OCI-LY7 (cell line): ENCODE measurements around the gene IL15. TPM values are rescaled to one million over a fixed set of nuclear protein-coding genes. Genes with fewer than 3 reads are reported as not detected.

ENCODE experiments used
- BruUV-seq: library from RNA; stranded (reverse); fragments of 400-500 nt; replicated peaks from 2 replicates; lab custom pipeline; 2021; lab: Mats Ljungman, UMichigan
- CTCF ChIA-PET: fragments of 300-600 bp; sonication (Branson Sonifier 250); formaldehyde crosslinking; loops from one replicate; lab custom pipeline; 2022; ENCODE audit warnings: antibody characterized with exemption; ENCODE audit not compliant: unreplicated experiment; lab: Charles Lee
- POLR2A ChIA-PET: fragments of 300-600 bp; sonication (Branson Sonifier 250); formaldehyde crosslinking; loops from one replicate; lab custom pipeline; 2022; ENCODE audit warnings: antibody characterized with exemption; lab: Charles Lee
- DNase-seq: peaks from one replicate; pipeline ENCODE4 v3.0.0-alpha.2; 2015; ENCODE audit warnings: low spot score
- H2AFZ ChIP-seq: fragments of 200-600 bp; sonication (generic), shearing (Covaris generic); 2 replicates; pipeline ENCODE4 v1.6.1; 2014; ENCODE audit warnings: mild to moderate bottlenecking, antibody characterized with exemption, low read length, moderate library complexity
- H3K27ac ChIP-seq: fragments of 200-600 bp; sonication (generic); 2 replicates; pipeline ENCODE4 v1.5.1; 2014; ENCODE audit warnings: mixed run types, low read depth, mild to moderate bottlenecking, moderate library complexity, low read length, inconsistent platforms; ENCODE audit not compliant: poor library complexity, severe bottlenecking
- H3K36me3 ChIP-seq: fragments of 200-600 bp; sonication (generic); 2 replicates; pipeline ENCODE4 v1.6.1; 2014; ENCODE audit warnings: mild to moderate bottlenecking, antibody characterized with exemption, low read length, moderate library complexity, mixed read lengths; ENCODE audit not compliant: insufficient read depth
- H3K4me1 ChIP-seq: fragments of 200-600 bp; sonication (generic); 2 replicates; pipeline ENCODE4 v1.5.1; 2014; ENCODE audit warnings: mild to moderate bottlenecking, low read length; ENCODE audit not compliant: insufficient read depth, poor library complexity, severe bottlenecking
- H3K4me2 ChIP-seq: fragments of 200-600 bp; sonication (generic); 2 replicates; pipeline ENCODE4 v1.6.1; 2014; ENCODE audit warnings: mild to moderate bottlenecking, low read length
- H3K4me3 ChIP-seq: fragments of 200-600 bp; sonication (generic); 2 replicates; pipeline ENCODE4 v1.5.1; 2014; ENCODE audit warnings: mild to moderate bottlenecking, low read depth, low read length; ENCODE audit not compliant: poor library complexity, severe bottlenecking
- H3K79me2 ChIP-seq: fragments of 200-600 bp; sonication (generic); 2 replicates; pipeline ENCODE4 v1.6.1; 2016; ENCODE audit warnings: low read depth, mild to moderate bottlenecking, low read length, moderate library complexity, mixed read lengths; ENCODE audit not compliant: insufficient read depth
- H3K9me2 ChIP-seq: fragments of 200-600 bp; sonication (generic); 2 replicates; pipeline ENCODE4 v1.6.1; 2016; ENCODE audit warnings: mild to moderate bottlenecking, low read length, mixed read lengths; ENCODE audit not compliant: insufficient read depth
- H3K9me3 ChIP-seq: fragments of 200-600 bp; sonication (generic); 2 replicates; pipeline ENCODE4 v1.6.1; 2014; ENCODE audit warnings: mild to moderate bottlenecking, mixed run types, low read length, mixed read lengths
- H4K20me1 ChIP-seq: fragments of 200-600 bp; sonication (generic); 2 replicates; pipeline ENCODE4 v1.6.1; 2014; ENCODE audit warnings: mild to moderate bottlenecking, antibody characterized with exemption, low read length, moderate library complexity, mixed read lengths; ENCODE audit not compliant: insufficient read depth
- CTCF ChIP-seq: fragments of 200-600 bp; sonication (generic); conservative IDR thresholded peaks from 2 replicates; pipeline ENCODE4 v1.5.1; 2014; ENCODE audit warnings: mild to moderate bottlenecking, antibody characterized with exemption, low read length, moderate library complexity, mixed read lengths
- EZH2phosphoT487 ChIP-seq: fragments of 200-600 bp; sonication (generic); IDR thresholded peaks from 2 replicates; pipeline ENCODE4 v1.6.1; 2018; ENCODE audit warnings: low read depth, borderline replicate concordance, mild to moderate bottlenecking, mixed run types, antibody characterized with exemption, low read length, moderate library complexity, mixed read lengths
- intact Hi-C: fragments of 100-400 bp; cut with micrococcal nuclease; formaldehyde crosslinking; loops from one replicate; pipeline ENCODE4 v1.10.0; 2022; ENCODE audit not compliant: unreplicated experiment
- total RNA-seq, 2 experiments: library from RNA; depleted of rRNA in 1 of 2; stranded (reverse); fragments of >200 nt in 1 of 2; shearing (Covaris generic) in 1 of 2; gene quantifications; 2 replicates each; pipeline ENCODE4 v1.2.3, GENCODE V29; 2014 to 2022

Gene IL15
- total RNA-seq, 2 experiments from 2014 or later: not detected

DNA sequence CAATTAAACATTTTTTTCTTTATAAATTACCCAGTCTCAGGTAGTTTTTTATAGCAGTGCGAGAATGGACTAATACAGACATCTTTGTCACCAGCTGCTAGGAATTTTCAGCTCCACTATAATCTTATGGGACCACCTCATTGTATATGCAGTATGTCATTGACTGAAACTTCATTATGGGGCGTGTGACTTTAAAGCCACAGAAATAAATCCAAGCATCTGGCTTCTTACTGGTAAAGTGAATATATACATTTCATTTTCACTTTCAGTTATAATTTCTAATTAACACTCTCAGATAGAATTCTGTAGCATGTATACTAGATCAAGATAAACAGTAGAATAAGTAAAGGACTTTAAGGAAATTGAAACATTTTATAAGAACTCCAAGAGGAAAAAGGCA is 21.9 kb downstream of the IL15 start:
- Histone ChIP-seq H3K79me2 (no peaks in the 10 kb centered on the region), H2AFZ (no peak overlapping the region), H3K9me2 (no peaks in the 10 kb centered on the region), H3K4me3 (no peak overlapping the region), H3K4me2 (no peak overlapping the region), H4K20me1 (no peaks in the 10 kb centered on the region), H3K9me3 (no peaks in the 10 kb centered on the region), H3K27ac (no peak overlapping the region), H3K4me1 (no peaks in the 10 kb centered on the region), H3K36me3 (no peaks in the 10 kb centered on the region)
- ChIA-PET CTCF (no interaction called here), POLR2A (no interaction called here)
- no TSS peak for BruUV-seq
- TF ChIP-seq EZH2phosphoT487 (no peak), CTCF (no peak)
- intact Hi-C loops: no loop called here
- no peak for DNase-seq

GRCh38 chr4:141659539-141659938 is 23.2 kb downstream of the IL15 start:
- CTCF ChIA-PET: no interaction called here
- BruUV-seq: no TSS peak

More at GRCh38 chr4:141659539-141659938, 23.2 kb downstream of the IL15 start:
- DNase-seq: no peak
- Histone ChIP-seq H3K9me2 (no peaks in the 10 kb centered on the region), H3K27ac (no peak overlapping the region), H3K36me3 (no peaks in the 10 kb centered on the region), H3K79me2 (no peaks in the 10 kb centered on the region), H2AFZ (no peak overlapping the region), H3K9me3 (no peaks in the 10 kb centered on the region), H3K4me1 (no peaks in the 10 kb centered on the region), H4K20me1 (no peaks in the 10 kb centered on the region), H3K4me2 (no peak overlapping the region), H3K4me3 (no peak overlapping the region)
- POLR2A ChIA-PET: interaction anchor here (0.6 to 0.9 kb wide), 3 partner anchors 11 to 1184 kb away, joined by 3 read pairs; no protein-coding TSS in a partner anchor
- no peak for TF ChIP-seq CTCF
- no peak for TF ChIP-seq EZH2phosphoT487
- intact Hi-C loops: no loop called here
